Measurements from ENCODE around the gene VTA1.

GRCh38 chr6:142236691-142237090 lies 89.6 kb downstream of the VTA1 start:
- TF ChIP-seq POLR2AphosphoS5 (IDR thresholded peaks at IDR 0.05) = no peak
- TF ChIP-seq CTCF (IDR thresholded peaks at IDR 0.05) = no peak

All from esophagus muscularis mucosa (tissue), 3 donors.